ENCODE measurements around the gene PDE6B. TPM values are rescaled to one million over a fixed set of nuclear protein-coding genes. Genes with fewer than 3 reads are reported as not detected.

PDE6B gene
- total and polyA plus RNA-seq, 3 experiments from 2014 or later = 9.3 to 21.5 (median 10.1) TPM

- ChIA-PET CTCF (interaction anchor here (0.8 to 1.4 kb wide), 3 partner anchors 9 to 337 kb away, joined by 3 read pairs; partner anchors contain the start of gene ZNF141), POLR2A (interaction anchor here (0.8 to 1.5 kb wide), 3 partner anchors 9 to 106 kb away, joined by 3 to 4 read pairs (median 4); no protein-coding TSS in a partner anchor)
- peak overlapping the region; percentile 46 to 95 (median 76) for H3K27ac Mint-ChIP-seq
- peak overlapping the region; percentile 78 for H3K4me3 ChIP-seq (ENCODE audit: low read length)
- H3K27me3 Mint-ChIP-seq = no peaks in the 10 kb centered on the region
- peaks cover 6 to 19% (median 9%) of the 10 kb centered on the region in 3 donors for H3K4me1 Mint-ChIP-seq
- H3K4me3 Mint-ChIP-seq = peak overlapping the region; percentile 82 to 95 (median 90)
- H3K36me3 ChIP-seq (ENCODE audit: insufficient read depth, low read length) = peaks cover 17% of the 10 kb centered on the region
- H3K36me3 Mint-ChIP-seq = peaks cover 0 to 32% (median 5%) of the 10 kb centered on the region in 3 donors
- no peaks in the 10 kb centered on the region for H3K9me3 Mint-ChIP-seq
- H3K9me3 ChIP-seq (ENCODE audit: low read length) = no peaks in the 10 kb centered on the region
- no peak for DNase-seq
- H3K27ac ChIP-seq (ENCODE audit: low read depth, low read length) = peak overlapping the region; percentile 98
- peaks cover 19% of the 10 kb centered on the region for H3K4me1 ChIP-seq (ENCODE audit: insufficient read depth, low read length)
- H3K27me3 ChIP-seq (ENCODE audit: insufficient read depth, low read length, poor library complexity, severe bottlenecking) = no peaks in the 10 kb centered on the region
Measured at GRCh38 chr4:675036-675882, 49.9 kb downstream of the PDE6B start.

- Histone ChIP-seq H3K4me1 (ENCODE audit: insufficient read depth, low read length) (peaks cover 19% of the 10 kb centered on the region), H3K4me3 (ENCODE audit: low read length) (no peak overlapping the region), H3K36me3 (ENCODE audit: insufficient read depth, low read length) (peaks cover 13% of the 10 kb centered on the region), H3K27ac (ENCODE audit: low read depth, low read length) (no peak overlapping the region), H3K9me3 (ENCODE audit: low read length) (no peaks in the 10 kb centered on the region), H3K27me3 (ENCODE audit: insufficient read depth, low read length, poor library complexity, severe bottlenecking) (no peaks in the 10 kb centered on the region)
- H3K4me3 Mint-ChIP-seq = peak overlapping the region in 5 of 7 donors; percentile 29 to 90 (median 67)
- H3K4me1 Mint-ChIP-seq = peaks cover 6 to 26% (median 12%) of the 10 kb centered on the region in 3 donors
- POLR2A ChIA-PET = interaction anchor here (0.8 to 1.5 kb wide), 2 partner anchors 8 to 10 kb away, joined by 3 to 4 read pairs; no protein-coding TSS in a partner anchor
- peak overlapping the region in 6 of 8 donors; percentile 15 to 85 (median 48) for H3K27ac Mint-ChIP-seq
- CTCF ChIA-PET = interaction anchor here (0.8 to 1.5 kb wide), 3 partner anchors 8 to 256 kb away, joined by 3 read pairs; partner anchors contain the start of genes GAK and TMEM175
- no peaks in the 10 kb centered on the region for H3K9me3 Mint-ChIP-seq
- no peaks in the 10 kb centered on the region for H3K27me3 Mint-ChIP-seq
- H3K36me3 Mint-ChIP-seq = peaks cover 0 to 23% (median 0%) of the 10 kb centered on the region in 3 donors
- no peak for DNase-seq
Measured at GRCh38 chr4:675980-676870, 50.9 kb downstream of the PDE6B start.

- H3K4me3 Mint-ChIP-seq = peak overlapping the region in 3 of 7 donors; percentile 20 to 90 (median 86)
- ChIA-PET CTCF (interaction anchor here (1.5 kb wide), 1 partner anchor 255 kb away, joined by 3 read pairs; the partner anchor contains the start of genes GAK and TMEM175), POLR2A (no interaction called here)
- H3K27ac ChIP-seq (ENCODE audit: low read depth, low read length) = no peak overlapping the region
- H3K9me3 ChIP-seq (ENCODE audit: low read length) = no peaks in the 10 kb centered on the region
- DNase-seq = no peak
- H3K4me1 Mint-ChIP-seq = peaks cover 6 to 26% (median 12%) of the 10 kb centered on the region in 3 donors
- H3K27me3 ChIP-seq (ENCODE audit: insufficient read depth, low read length, poor library complexity, severe bottlenecking) = no peaks in the 10 kb centered on the region
- H3K4me1 ChIP-seq (ENCODE audit: insufficient read depth, low read length) = peaks cover 19% of the 10 kb centered on the region
- no peaks in the 10 kb centered on the region for H3K9me3 Mint-ChIP-seq
- peaks cover 7% of the 10 kb centered on the region for H3K36me3 ChIP-seq (ENCODE audit: insufficient read depth, low read length)
- peak overlapping the region in 1 of 8 donors; percentile 15 for H3K27ac Mint-ChIP-seq
- H3K36me3 Mint-ChIP-seq = peaks cover 0 to 17% (median 0%) of the 10 kb centered on the region in 3 donors
- H3K27me3 Mint-ChIP-seq = no peaks in the 10 kb centered on the region
- H3K4me3 ChIP-seq (ENCODE audit: low read length) = no peak overlapping the region
Measured at GRCh38 chr4:676871-677235, 51.5 kb downstream of the PDE6B start.

- no peak for DNase-seq
- H3K27ac Mint-ChIP-seq = no peak overlapping the region
- peaks cover 0 to 11% (median 0%) of the 10 kb centered on the region in 3 donors for H3K36me3 Mint-ChIP-seq
- no peak overlapping the region for H3K4me3 ChIP-seq (ENCODE audit: low read length)
- POLR2A ChIA-PET = no interaction called here
- H3K4me1 ChIP-seq (ENCODE audit: insufficient read depth, low read length) = peaks cover 19% of the 10 kb centered on the region
- H3K9me3 Mint-ChIP-seq = no peaks in the 10 kb centered on the region
- peaks cover 6 to 30% (median 12%) of the 10 kb centered on the region in 3 donors for H3K4me1 Mint-ChIP-seq
- H3K4me3 Mint-ChIP-seq = peak overlapping the region in 3 of 7 donors; percentile 35 to 86 (median 83)
- H3K27me3 ChIP-seq (ENCODE audit: insufficient read depth, low read length, poor library complexity, severe bottlenecking) = no peaks in the 10 kb centered on the region
- no peaks in the 10 kb centered on the region for H3K9me3 ChIP-seq (ENCODE audit: low read length)
- no peaks in the 10 kb centered on the region for H3K27me3 Mint-ChIP-seq
- H3K27ac ChIP-seq (ENCODE audit: low read depth, low read length) = no peak overlapping the region
- H3K36me3 ChIP-seq (ENCODE audit: insufficient read depth, low read length) = no peaks in the 10 kb centered on the region
- CTCF ChIA-PET = interaction anchor here (1.5 kb wide), 1 partner anchor 254 kb away, joined by 3 read pairs; the partner anchor contains the start of genes GAK and TMEM175
Measured at GRCh38 chr4:677431-678293, 52.3 kb downstream of the PDE6B start.

- Histone ChIP-seq H3K9me3 (ENCODE audit: low read length) (no peaks in the 10 kb centered on the region), H3K27me3 (ENCODE audit: insufficient read depth, low read length, poor library complexity, severe bottlenecking) (no peaks in the 10 kb centered on the region), H3K27ac (ENCODE audit: low read depth, low read length) (no peak overlapping the region), H3K4me1 (ENCODE audit: insufficient read depth, low read length) (peaks cover 10% of the 10 kb centered on the region), H3K4me3 (ENCODE audit: low read length) (no peak overlapping the region), H3K36me3 (ENCODE audit: insufficient read depth, low read length) (no peaks in the 10 kb centered on the region)
- Mint-ChIP-seq H3K4me1 (peaks cover under 1 to 29% (median 6%) of the 10 kb centered on the region in 3 donors), H3K9me3 (no peaks in the 10 kb centered on the region), H3K4me3 (peak overlapping the region in 1 of 7 donors; percentile 83), H3K27me3 (no peaks in the 10 kb centered on the region), H3K36me3 (peaks cover 0 to 4% (median 0%) of the 10 kb centered on the region in 3 donors), H3K27ac (no peak overlapping the region)
- POLR2A ChIA-PET = no interaction called here
- CTCF ChIA-PET = no interaction called here
- no peak for DNase-seq
Measured at GRCh38 chr4:678331-679103, 53.1 kb downstream of the PDE6B start.

- H3K4me1 Mint-ChIP-seq = peaks cover 0 to 30% (median 6%) of the 10 kb centered on the region in 3 donors
- H3K27me3 ChIP-seq (ENCODE audit: insufficient read depth, low read length, poor library complexity, severe bottlenecking) = no peaks in the 10 kb centered on the region
- peaks cover 9% of the 10 kb centered on the region for H3K4me1 ChIP-seq (ENCODE audit: insufficient read depth, low read length)
- ChIA-PET POLR2A (no interaction called here), CTCF (no interaction called here)
- H3K4me3 Mint-ChIP-seq = no peak overlapping the region
- H3K27ac Mint-ChIP-seq = no peak overlapping the region
- peaks cover 0 to 2% (median 0%) of the 10 kb centered on the region in 3 donors for H3K36me3 Mint-ChIP-seq
- no peak overlapping the region for H3K27ac ChIP-seq (ENCODE audit: low read depth, low read length)
- no peaks in the 10 kb centered on the region for H3K9me3 Mint-ChIP-seq
- DNase-seq = no peak
- H3K9me3 ChIP-seq (ENCODE audit: low read length) = no peaks in the 10 kb centered on the region
- no peaks in the 10 kb centered on the region for H3K36me3 ChIP-seq (ENCODE audit: insufficient read depth, low read length)
- H3K27me3 Mint-ChIP-seq = no peaks in the 10 kb centered on the region
- H3K4me3 ChIP-seq (ENCODE audit: low read length) = no peak overlapping the region
Measured at GRCh38 chr4:679104-679481, 53.7 kb downstream of the PDE6B start.

Data from CD8-positive, alpha-beta memory T cell (primary cell).